ENCODE data around the gene OSBPL8. TPM values are rescaled to one million over a fixed set of nuclear protein-coding genes. Genes with fewer than 3 reads are reported as not detected.

OSBPL8 gene
- total and polyA plus RNA-seq, 2 of the 8 experiments (the other 6 are each of a cell fraction or from before 2014, with no cell fraction given), result 10.9 to 81.1 TPM

DNA sequence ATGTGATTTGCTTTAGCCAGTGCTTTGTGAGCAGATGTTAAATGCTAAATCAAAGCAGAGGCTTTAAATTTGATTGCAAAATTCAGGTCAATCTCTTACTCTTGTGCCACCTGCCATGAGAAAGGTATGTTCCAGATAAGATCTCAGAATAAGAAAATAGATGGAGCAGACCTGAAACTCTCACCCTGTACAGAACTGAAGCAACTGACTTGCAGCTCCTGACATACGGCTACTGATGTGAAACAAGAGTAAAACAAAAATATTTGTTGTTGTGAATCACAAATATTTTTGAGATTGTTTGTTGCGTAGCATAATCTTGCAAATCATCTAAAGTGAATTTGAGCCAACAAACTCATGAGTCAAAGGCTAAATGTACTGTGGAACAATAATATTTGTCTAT lies 3.5 kb upstream of the OSBPL8 start:
- FAIRE-seq (no peak), DNase-seq (ENCODE audit: low read depth in 1 of 2, low spot score in 2 of 2) (no peak)
- Histone ChIP-seq H3K36me3 (ENCODE audit: control insufficient read depth in 2 of 4, insufficient read depth in 4 of 4, low read length in 3 of 4) (no peaks in the 10 kb centered on the region), H4K5ac (ENCODE audit: insufficient read length, low read depth, low read length) (no peak overlapping the region), H3K14ac (ENCODE audit: insufficient read length) (no peak overlapping the region), H3K4me3 (ENCODE audit: extremely low read depth in 1 of 4, insufficient read depth in 2 of 4, low read depth in 3 of 4, low read length in 4 of 4) (no peak overlapping the region), H3K23me2 (ENCODE audit: low read depth, low read length) (peaks cover 4% of the 10 kb centered on the region; the same call in 1 of the 2 replicates), H4K8ac (ENCODE audit: extremely low read depth, insufficient read depth, low read length) (no peak overlapping the region), H2BK20ac (ENCODE audit: low read length) (no peak overlapping the region), H2BK12ac (ENCODE audit: low read depth, low read length) (no peak overlapping the region), H2AK5ac (ENCODE audit: low read depth, low read length) (no peak overlapping the region), H3K79me2 (ENCODE audit: control insufficient read depth in 1 of 2, insufficient read depth in 2 of 2, low read length in 2 of 2) (peaks cover 0 to 7% of the 10 kb centered on the region in 2 experiments; a peak in 2 of 4 replicates), H2AFZ (ENCODE audit: low read length) (no peak overlapping the region), H4K20me1 (replicated peaks in 1 of 2; ENCODE audit: control insufficient read depth in 1 of 2, insufficient read depth in 2 of 2, low read length in 2 of 2) (no peaks in the 10 kb centered on the region), H3K4ac (replicated peaks; ENCODE audit: insufficient read length, low read depth, low read length) (no peak overlapping the region), H3K79me1 (ENCODE audit: low read depth, low read length) (no peaks in the 10 kb centered on the region), H3K23ac (ENCODE audit: insufficient read length) (no peak overlapping the region), H2BK15ac (ENCODE audit: low read length) (no peak overlapping the region), H3K4me1 (replicated peaks in 1 of 4; ENCODE audit: control insufficient read depth in 3 of 4, insufficient read depth in 4 of 4, low read length in 3 of 4) (peaks cover 0 to 2% (median 0%) of the 10 kb centered on the region in 4 experiments; a peak in 1 of 7 replicates), H3K4me2 (ENCODE audit: insufficient read depth in 1 of 2, low read depth in 2 of 2, low read length in 2 of 2) (no peak overlapping the region), H3K27ac (ENCODE audit: low read depth, low read length) (no peak overlapping the region), H2BK5ac (ENCODE audit: low read depth, low read length) (no peak overlapping the region), H3K9ac (replicated peaks in 1 of 4; ENCODE audit: extremely low read depth in 1 of 4, low read depth in 3 of 4, low read length in 3 of 4) (no peak overlapping the region), H3K18ac (ENCODE audit: extremely low read depth, low read length) (no peak overlapping the region), H2BK120ac (replicated peaks; ENCODE audit: low read depth, low read length) (no peak overlapping the region), H3K9me3 (ENCODE audit: insufficient read depth in 2 of 2, low read depth in 1 of 2, low read length in 1 of 2) (no peaks in the 10 kb centered on the region), H3K56ac (replicated peaks; ENCODE audit: insufficient read length, low read depth, low read length) (no peak overlapping the region), H4K91ac (replicated peaks; ENCODE audit: insufficient read length, low read length) (no peak overlapping the region), H3K27me3 (replicated peaks in 1 of 4; ENCODE audit: control insufficient read depth in 3 of 4, extremely low read depth in 1 of 4, insufficient read depth in 3 of 4, low read length in 3 of 4) (no peaks in the 10 kb centered on the region)
- TF ChIP-seq YY1 (IDR thresholded peaks at IDR 0.05; ENCODE audit: low read depth, low read length) (no peak), NANOG (IDR thresholded peaks at IDR 0.05; ENCODE audit: insufficient read depth, low read depth, low read length, poor library complexity, severe bottlenecking) (no peak), POLR2A (IDR thresholded peaks at IDR 0.05; ENCODE audit: control extremely low read depth in 1 of 2, low read depth in 2 of 2, low read length in 2 of 2) (no peak), CTBP2 (IDR thresholded peaks at IDR 0.05; ENCODE audit: borderline replicate concordance, insufficient read depth, insufficient read length, low read length) (no peak), GTF2F1 (IDR thresholded peaks at IDR 0.05; ENCODE audit: borderline replicate concordance, low read depth, low read length) (no peak), CEBPB (IDR thresholded peaks at IDR 0.05; ENCODE audit: low read depth, low read length) (no peak), MAFK (IDR thresholded peaks at IDR 0.05; ENCODE audit: low read depth, low read length) (no peak), EZH2 (IDR thresholded peaks at IDR 0.05; ENCODE audit: low read depth, low read length, severe bottlenecking) (no peak), BCL11A (IDR thresholded peaks at IDR 0.05; ENCODE audit: low read depth in 2 of 2, low read length in 2 of 2) (no peak), TCF12 (IDR thresholded peaks at IDR 0.05; ENCODE audit: low read depth, low read length) (no peak), NRF1 (IDR thresholded peaks at IDR 0.05; ENCODE audit: low read depth, low read length) (no peak)
- CTCF ChIA-PET (ENCODE audit: partially characterized antibody), result interaction anchor here (0.5 kb wide), 1 partner anchor 10 kb away, joined by 3 read pairs; no protein-coding TSS in a partner anchor
- WGBS, 2 experiments (ENCODE audit: extremely low coverage in 1 of 2, insufficient coverage in 1 of 2, insufficient read length in 1 of 2, insufficient replicate concordance in 2 of 2, low coverage in 1 of 2, low lambda C conversion rate in 2 of 2, missing lambda C conversion rate in 1 of 2), result 88% methylated on average over 2 of the region's 2 CpGs; no CpG with 5 or more reads in 1 of the 2 experiments
- POLR2A ChIA-PET (ENCODE audit: partially characterized antibody), result no interaction called here

All from H1 (cell line).